ENCODE results near the gene GLRA1.

The GLRA1 gene

GRCh38 chr5:151924564-151925301 lies at the start of gene GLRA1:
GLRA1 (minus strand) TSS chr5:151924851; CDS start chr5:151924549, 302 bp downstream.
- peak; percentile 84 for DNase-seq

GRCh38 chr5:151970885-151971284 lies 46.2 kb upstream of the GLRA1 start:
- DNase-seq, result no peak

- DNase-seq, result no peak
These were observed 43.2 kb upstream of the GLRA1 start for GRCh38 chr5:151967865-151968264.

GRCh38 chr5:151966046-151966445 lies 41.4 kb upstream of the GLRA1 start:
- no peak for DNase-seq

- no peak for DNase-seq
These were observed 39.8 kb upstream of the GLRA1 start for GRCh38 chr5:151964471-151964870.

- no peak for DNase-seq
These were observed 36.9 kb upstream of the GLRA1 start for GRCh38 chr5:151961557-151961956.

- no peak for DNase-seq
These were observed 33.5 kb upstream of the GLRA1 start for GRCh38 chr5:151958111-151958510.

- DNase-seq, result no peak
These were observed 32.1 kb upstream of the GLRA1 start for GRCh38 chr5:151956725-151957124.

GRCh38 chr5:151954255-151954654 lies 29.6 kb upstream of the GLRA1 start:
- DNase-seq, result no peak

- no peak for DNase-seq
These were observed 29.2 kb upstream of the GLRA1 start for GRCh38 chr5:151953833-151954232.

GRCh38 chr5:151952238-151952637 lies 27.6 kb upstream of the GLRA1 start:
- no peak for DNase-seq

- DNase-seq, result no peak
These were observed 26.1 kb upstream of the GLRA1 start for GRCh38 chr5:151950706-151951105.

- DNase-seq, result no peak
These were observed 25.2 kb upstream of the GLRA1 start for GRCh38 chr5:151949701-151950308.

- no peak for DNase-seq
These were observed 24.5 kb upstream of the GLRA1 start for GRCh38 chr5:151949113-151949512.

GRCh38 chr5:151947931-151948608 lies 23.4 kb upstream of the GLRA1 start:
- no peak for DNase-seq

- DNase-seq, result no peak
These were observed 13.2 kb upstream of the GLRA1 start for GRCh38 chr5:151937851-151938250.

GRCh38 chr5:151935135-151935695 lies 10.6 kb upstream of the GLRA1 start:
- DNase-seq, result no peak

- no peak for DNase-seq
These were observed 6.6 kb upstream of the GLRA1 start for GRCh38 chr5:151931260-151931659.

- DNase-seq, result no peak
These were observed 1.5 kb upstream of the GLRA1 start for GRCh38 chr5:151926188-151926587.

- no peak for DNase-seq
These were observed 689 bp upstream of the GLRA1 start for GRCh38 chr5:151925340-151925739.

GRCh38 chr5:151923866-151924476 lies 680 bp downstream of the GLRA1 start:
- DNase-seq, result peak; percentile 16

GRCh38 chr5:151921916-151922315 lies 2.7 kb downstream of the GLRA1 start:
- DNase-seq, result no peak

- no peak for DNase-seq
These were observed 6.7 kb downstream of the GLRA1 start for GRCh38 chr5:151917904-151918303.

Data from hematopoietic multipotent progenitor cell treated with erythropoietin and hydrocortisone succinate and interleukin-3 and kit ligand, for 6 days (in vitro differentiated cells).